Femur (tissue), 1 donor: ENCODE data around the gene PYGB.

ENCODE experiments used
- DNase-seq: peaks from one replicate; pipeline ENCODE4 v3.0.0-alpha.2; 2017

Gene PYGB

GRCh38 chr20:25216199-25216945, 31.5 kb upstream of the PYGB start:
- no peak for DNase-seq

GRCh38 chr20:25217161-25218108, 30.4 kb upstream of the PYGB start:
- DNase-seq = no peak

DNA sequence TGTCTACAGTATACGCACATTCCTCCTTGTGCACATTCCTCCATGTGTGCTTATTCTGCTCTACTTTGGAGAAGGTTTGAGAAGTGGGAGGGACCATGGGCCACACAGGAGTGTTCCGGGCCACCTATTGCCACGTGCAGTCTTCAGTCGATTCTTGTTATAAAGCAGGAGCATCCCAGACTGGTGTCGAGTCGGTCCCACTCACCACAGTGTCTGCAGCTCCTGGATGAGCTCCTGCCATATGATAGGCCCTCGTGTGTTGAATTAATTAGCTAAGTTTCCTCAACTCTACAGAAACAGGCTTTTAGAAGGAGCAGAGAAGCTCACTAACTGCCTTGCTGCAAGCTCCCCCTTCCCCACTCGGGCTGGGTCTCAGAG, 29.8 kb upstream of the PYGB start:
- DNase-seq = no peak

DNA sequence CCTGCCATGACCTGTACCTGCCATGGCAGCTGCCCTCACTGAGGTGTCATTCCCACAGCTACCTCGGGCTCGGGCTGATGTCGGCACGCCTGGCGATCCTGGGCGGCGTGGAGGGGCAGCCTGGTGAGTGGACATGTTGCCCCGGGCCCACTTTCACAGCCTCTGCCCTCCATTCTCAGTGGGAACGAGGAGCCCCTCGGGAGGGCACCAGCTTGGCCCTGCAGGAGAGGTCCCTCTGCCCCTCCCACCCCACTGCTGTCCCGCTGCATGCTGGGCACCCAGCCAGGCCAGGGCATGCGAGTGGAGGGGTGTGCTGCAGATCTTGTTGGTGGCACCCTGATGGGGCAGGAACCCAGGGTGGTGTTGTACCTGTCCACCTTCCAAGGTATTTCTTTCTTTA, 29.4 kb upstream of the PYGB start:
- DNase-seq = no peak

DNA sequence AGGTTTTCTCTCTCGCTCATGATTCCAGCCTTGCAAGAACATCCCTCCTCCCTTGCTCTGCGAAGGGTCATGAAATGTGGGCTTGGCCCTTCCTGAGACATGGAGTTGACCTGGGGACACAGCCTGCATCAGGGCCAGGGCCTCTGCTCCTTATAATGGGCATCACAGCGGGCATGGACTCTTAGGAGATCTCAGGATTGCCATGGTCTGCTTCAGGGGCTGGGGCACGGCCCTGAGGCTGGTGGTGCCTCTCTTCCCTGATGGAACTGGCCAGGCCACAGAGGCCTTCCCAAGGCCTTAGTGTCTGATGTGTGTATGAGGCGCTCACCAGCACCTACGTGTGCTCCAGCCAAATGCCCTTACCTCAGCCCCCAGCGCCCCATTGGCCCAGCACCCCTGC, 28.5 kb upstream of the PYGB start:
- DNase-seq = no peak

- DNase-seq = peak; percentile 49
Observed at GRCh38 chr20:25220021-25220730, 27.7 kb upstream of the PYGB start.

- no peak for DNase-seq
Observed at GRCh38 chr20:25220810-25221591, 26.9 kb upstream of the PYGB start.

DNA sequence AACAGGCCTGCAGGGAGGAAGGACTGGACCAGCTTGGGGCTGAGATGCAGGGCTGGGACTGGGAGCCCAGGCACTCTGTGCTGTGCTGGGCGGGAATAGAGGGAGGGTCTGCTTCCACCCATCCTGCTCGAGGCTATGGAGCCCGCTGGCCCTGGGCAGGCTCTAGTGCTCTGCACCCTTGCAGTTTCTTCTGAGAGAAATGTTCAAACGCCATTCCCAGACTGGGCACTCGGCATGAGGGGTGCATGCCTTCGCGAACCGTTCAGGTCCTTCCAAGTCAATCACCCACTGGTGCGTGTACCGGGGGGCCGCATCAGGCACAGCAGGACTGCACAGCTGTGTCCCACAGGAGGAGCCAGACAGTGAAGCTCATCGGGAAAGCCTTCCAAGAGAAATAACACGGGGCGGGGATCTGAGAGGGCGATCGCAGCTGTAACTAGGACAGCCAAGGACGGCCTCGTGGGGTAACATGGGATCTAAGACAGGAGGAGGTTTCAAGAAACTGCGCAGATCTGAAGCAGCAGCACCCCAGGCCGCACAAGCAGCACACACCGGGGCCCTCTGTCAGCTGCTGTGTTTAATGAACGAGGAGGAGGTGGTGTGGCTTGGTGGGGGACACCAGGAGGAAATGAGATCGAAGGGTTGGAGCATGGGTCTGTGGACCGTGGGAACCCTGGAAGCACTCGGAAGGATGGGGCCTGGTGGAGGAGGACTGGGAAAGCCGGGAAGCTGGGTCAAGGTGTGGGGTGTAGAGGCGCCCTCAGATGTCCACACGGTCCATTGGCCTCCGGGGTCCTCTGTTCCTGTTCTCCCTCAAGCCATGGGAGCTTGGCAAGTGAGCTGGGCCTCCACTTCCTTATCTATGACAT, 26.1 kb upstream of the PYGB start:
- peak; percentile 57 for DNase-seq

DNA sequence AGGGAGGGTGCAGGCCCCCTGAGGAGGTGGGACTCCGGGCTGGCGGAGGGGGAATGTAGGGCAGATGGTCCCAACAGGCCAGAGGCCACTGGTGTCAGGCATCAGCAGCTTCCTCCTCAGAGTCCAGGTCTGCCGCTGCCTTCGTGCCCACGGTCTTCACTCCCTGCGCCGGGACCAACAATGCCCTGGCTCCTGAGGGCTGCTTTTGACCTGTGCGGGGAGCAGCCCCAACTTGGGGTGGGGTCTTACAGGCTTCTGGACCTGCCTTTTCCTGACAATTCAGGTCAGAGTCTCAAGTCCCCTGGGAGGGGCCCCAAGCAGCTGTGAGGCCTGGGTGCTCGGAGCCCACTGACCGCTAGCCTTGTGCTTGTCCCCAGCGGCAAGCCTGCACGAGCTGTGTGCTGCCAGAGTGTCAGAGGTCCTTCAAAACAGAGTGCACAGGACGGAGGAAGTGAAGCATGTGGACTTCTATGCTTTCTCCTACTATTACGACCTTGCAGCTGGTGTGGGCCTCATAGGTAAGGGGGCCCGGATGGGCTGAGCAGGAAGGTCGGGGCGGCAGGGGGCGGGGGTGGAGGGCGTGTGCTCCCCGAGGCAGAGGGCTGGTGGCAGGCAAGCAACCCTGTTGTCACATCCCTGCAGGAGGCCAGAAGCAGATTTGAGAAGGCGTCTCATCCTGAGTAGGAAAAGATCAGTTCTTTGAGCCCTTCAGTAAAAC, 25.3 kb upstream of the PYGB start:
- DNase-seq = no peak

GRCh38 chr20:25223179-25223661, 24.7 kb upstream of the PYGB start:
- no peak for DNase-seq

GRCh38 chr20:25223765-25224720, 23.8 kb upstream of the PYGB start:
- no peak for DNase-seq

- DNase-seq = no peak
Observed at GRCh38 chr20:25224941-25225340, 22.9 kb upstream of the PYGB start.

DNA sequence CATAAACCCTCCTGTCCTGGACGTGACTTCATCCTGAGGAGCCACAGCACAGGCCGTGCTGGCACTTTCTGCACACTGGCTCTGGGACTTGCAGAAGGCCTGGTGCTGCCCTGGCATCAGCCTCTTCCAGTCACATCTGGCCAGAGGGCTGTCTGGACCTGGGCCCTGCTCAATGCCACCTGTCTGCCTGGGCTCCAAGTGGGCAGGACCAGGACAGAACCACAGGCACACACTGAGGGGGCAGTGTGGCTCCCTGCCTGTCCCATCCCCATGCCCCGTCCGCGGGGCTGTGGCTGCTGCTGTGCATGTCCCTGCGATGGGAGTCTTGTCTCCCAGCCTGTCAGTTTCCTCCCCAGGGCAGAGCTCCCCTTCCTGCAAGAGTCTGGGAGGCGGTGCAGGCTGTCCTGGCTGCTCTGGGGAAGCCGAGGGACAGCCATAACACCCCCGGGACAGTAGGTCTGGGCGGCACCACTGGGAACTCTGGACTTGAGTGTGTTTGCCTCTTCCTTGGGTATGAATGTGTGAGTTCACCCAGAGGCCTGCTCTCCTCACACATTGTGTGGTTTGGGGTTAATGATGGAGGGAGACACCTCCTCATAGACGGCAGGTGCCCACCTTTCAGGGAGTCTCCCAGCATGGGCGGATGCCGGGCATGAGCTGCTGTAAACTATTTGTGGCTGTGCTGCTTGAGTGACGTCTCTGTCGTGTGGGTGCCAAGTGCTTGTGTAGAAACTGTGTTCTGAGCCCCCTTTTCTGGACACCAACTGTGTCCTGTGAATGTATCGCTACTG, 22.0 kb upstream of the PYGB start:
- no peak for DNase-seq

- no peak for DNase-seq
Observed at GRCh38 chr20:25226433-25227316, 21.2 kb upstream of the PYGB start.

DNA sequence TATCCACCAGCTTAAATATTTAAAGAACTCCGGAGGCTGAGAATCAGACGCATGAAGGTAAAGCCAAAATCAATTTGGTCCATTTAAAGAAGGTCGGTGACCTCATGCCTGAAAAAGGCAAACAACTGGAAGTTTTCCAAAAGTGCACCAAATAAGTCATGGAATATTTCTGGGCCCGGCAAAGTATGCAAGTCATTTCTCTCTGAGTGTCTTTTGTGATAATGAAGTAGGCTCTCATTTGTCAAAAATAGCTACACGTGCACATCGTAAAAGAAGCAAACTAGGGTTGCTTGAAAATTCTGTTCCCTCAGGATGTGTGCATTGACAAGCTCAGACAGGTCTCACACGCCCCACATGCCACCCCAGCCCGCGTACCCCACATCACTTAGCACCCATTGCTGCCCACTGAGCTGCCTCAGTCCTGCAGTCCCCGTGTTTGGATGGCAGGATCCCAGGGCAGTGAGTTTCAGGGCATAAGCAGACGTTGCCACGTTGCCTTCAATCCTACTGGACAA, 20.5 kb upstream of the PYGB start:
- DNase-seq = no peak

GRCh38 chr20:25229486-25230165, 18.3 kb upstream of the PYGB start:
- no peak for DNase-seq
